Kidney (tissue), 14 donors: ENCODE measurements around the gene DDIAS. TPM values are rescaled to one million over a fixed set of nuclear protein-coding genes. Genes with fewer than 3 reads are reported as not detected.
A peak's percentile ranks its signal among the peaks of the same experiment; 100 is the strongest.

Experiments
- DNase-seq, 5 donors: peaks; one replicate each; pipeline ENCODE4 v3.0.0-alpha.2; 2013 to 2020
- FAIRE-seq: peaks from 2 replicates; lab custom pipeline; 2012; peaks lifted over from hg19 to GRCh38; lab: Jason Lieb, UNC
- H3K27ac ChIP-seq, 2 donors: one replicate each; pipeline ENCODE4 v1.7.0; 2013; ENCODE audit warnings: low read depth in 2 of 2, low read length in 2 of 2, inconsistent platforms in 1 of 2
- H3K27me3 ChIP-seq: one replicate; pipeline ENCODE4 v1.7.1; 2013; ENCODE audit warnings: low read length, inconsistent platforms; ENCODE audit not compliant: control insufficient read depth, insufficient read depth
- H3K36me3 ChIP-seq, 3 donors: one replicate each; pipeline versions ENCODE4 v1.7.0 to v1.7.1; 2013; ENCODE audit warnings: low read length in 3 of 3, control low read depth in 1 of 3, inconsistent platforms in 1 of 3; ENCODE audit not compliant: insufficient read depth in 3 of 3, control insufficient read depth in 2 of 3
- H3K4me1 ChIP-seq, 3 donors: one replicate each; pipeline versions ENCODE4 v1.7.0 to v1.7.1; 2013; ENCODE audit warnings: low read length in 3 of 3, inconsistent platforms in 1 of 3, low read depth in 1 of 3; ENCODE audit not compliant: control insufficient read depth in 2 of 3, insufficient read depth in 2 of 3
- H3K4me3 ChIP-seq, 3 donors: one replicate each; pipeline versions ENCODE4 v1.7.0 to v1.8.1; 2013; ENCODE audit warnings: low read length in 3 of 3, control low read depth in 1 of 3, inconsistent platforms in 1 of 3
- H3K9ac ChIP-seq, 3 donors: one replicate each; pipeline versions ENCODE4 v1.7.0 to v1.7.1; 2013; ENCODE audit warnings: low read length in 3 of 3, control low read depth in 1 of 3, inconsistent platforms in 1 of 3
- H3K9me3 ChIP-seq, 3 donors: one replicate each; pipeline versions ENCODE4 v1.7.0 to v1.7.1; 2013; ENCODE audit warnings: low read length in 3 of 3, control low read depth in 1 of 3, inconsistent platforms in 1 of 3; ENCODE audit not compliant: control insufficient read depth in 2 of 3, insufficient read depth in 1 of 3
- intact Hi-C: fragments of 100-400 bp; cut with DNase I; formaldehyde crosslinking; loops from one replicate; pipeline ENCODE4 v1.11.1; 2022
- polyA plus RNA-seq: library from polyadenylated mRNA; stranded (reverse); fragments of 350-450 nt; fragmentation: Illumina TruSeq; extraction: RNeasy Lipid Tissue Mini Kit (QIAGEN cat#74804); gene quantifications from one replicate; pipeline ENCODE4 v1.2.3, GENCODE V29; 2014; ENCODE audit warnings: low read depth, low replicate concordance; ENCODE audit not compliant: insufficient read depth
- total RNA-seq: library from RNA; stranded (reverse); fragmentation: NEBNext Ultra II Directional; extraction: Animal tissue kit (Norgen Biotek cat#: 25700); gene quantifications from one replicate; pipeline ENCODE4 v1.2.1, GENCODE V29; 2021
- TF ChIP-seq, protein P1 (sequence below): IDR thresholded peaks from 3 replicates; pipeline ENCODE4 v1.5.1; 2012; ENCODE audit warnings: mild to moderate bottlenecking, moderate library complexity, borderline replicate concordance; ENCODE audit not compliant: insufficient read depth; ENCODE audit errors: extremely low read depth
- donor health status: control.
- donor health status: control.
- donor health status: control.
- donor health status: control.
- donor health status: control.
- donor health status: DM: yes; HTN: yes; CAD: no.
- donor health status: Normal renal cell carcinoma (clear cell type).

The DDIAS gene
- total and polyA plus RNA-seq, 2 donors from 2014 or later: 0.19 to 1.4 TPM

GRCh38 chr11:82859750-82860149, 41.8 kb upstream of the DDIAS start:
- FAIRE-seq: no peak
- TF ChIP-seq, protein P1, sequence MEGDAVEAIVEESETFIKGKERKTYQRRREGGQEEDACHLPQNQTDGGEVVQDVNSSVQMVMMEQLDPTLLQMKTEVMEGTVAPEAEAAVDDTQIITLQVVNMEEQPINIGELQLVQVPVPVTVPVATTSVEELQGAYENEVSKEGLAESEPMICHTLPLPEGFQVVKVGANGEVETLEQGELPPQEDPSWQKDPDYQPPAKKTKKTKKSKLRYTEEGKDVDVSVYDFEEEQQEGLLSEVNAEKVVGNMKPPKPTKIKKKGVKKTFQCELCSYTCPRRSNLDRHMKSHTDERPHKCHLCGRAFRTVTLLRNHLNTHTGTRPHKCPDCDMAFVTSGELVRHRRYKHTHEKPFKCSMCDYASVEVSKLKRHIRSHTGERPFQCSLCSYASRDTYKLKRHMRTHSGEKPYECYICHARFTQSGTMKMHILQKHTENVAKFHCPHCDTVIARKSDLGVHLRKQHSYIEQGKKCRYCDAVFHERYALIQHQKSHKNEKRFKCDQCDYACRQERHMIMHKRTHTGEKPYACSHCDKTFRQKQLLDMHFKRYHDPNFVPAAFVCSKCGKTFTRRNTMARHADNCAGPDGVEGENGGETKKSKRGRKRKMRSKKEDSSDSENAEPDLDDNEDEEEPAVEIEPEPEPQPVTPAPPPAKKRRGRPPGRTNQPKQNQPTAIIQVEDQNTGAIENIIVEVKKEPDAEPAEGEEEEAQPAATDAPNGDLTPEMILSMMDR: no peak

GRCh38 chr11:82862379-82862778, 39.2 kb upstream of the DDIAS start:
- Histone ChIP-seq H3K27me3 (no peaks in the 10 kb centered on the region), H3K36me3 (no peaks in the 10 kb centered on the region), H3K4me1 (peaks cover 0 to 8% (median 5%) of the 10 kb centered on the region in 3 donors), H3K9ac (no peak overlapping the region), H3K4me3 (no peak overlapping the region), H3K27ac (no peak overlapping the region), H3K9me3 (no peaks in the 10 kb centered on the region)
- intact Hi-C loops: no loop called here
- TF ChIP-seq, protein P1: no peak
- no peak for DNase-seq
- no peak for FAIRE-seq

More at GRCh38 chr11:82859750-82860149, 41.8 kb upstream of the DDIAS start:
- Histone ChIP-seq H3K9me3 (no peaks in the 10 kb centered on the region), H3K27me3 (no peaks in the 10 kb centered on the region), H3K4me1 (peaks cover 0 to 4% (median 3%) of the 10 kb centered on the region in 3 donors), H3K9ac (no peak overlapping the region), H3K36me3 (no peaks in the 10 kb centered on the region), H3K27ac (no peak overlapping the region), H3K4me3 (no peak overlapping the region)
- intact Hi-C loops: loop anchor here (10.0 kb wide), 1 partner anchor 135 kb away; no protein-coding TSS in a partner anchor
- DNase-seq: no peak

- Histone ChIP-seq H3K27me3 (no peaks in the 10 kb centered on the region), H3K36me3 (no peaks in the 10 kb centered on the region), H3K4me1 (peaks cover 0 to 9% (median 5%) of the 10 kb centered on the region in 3 donors), H3K27ac (no peak overlapping the region), H3K4me3 (no peak overlapping the region), H3K9me3 (no peaks in the 10 kb centered on the region), H3K9ac (no peak overlapping the region)
- intact Hi-C loops: no loop called here
- no peak for DNase-seq
- no peak for FAIRE-seq
- TF ChIP-seq, protein P1: no peak
These were observed 38.3 kb upstream of the DDIAS start for GRCh38 chr11:82863209-82863608.

DNA sequence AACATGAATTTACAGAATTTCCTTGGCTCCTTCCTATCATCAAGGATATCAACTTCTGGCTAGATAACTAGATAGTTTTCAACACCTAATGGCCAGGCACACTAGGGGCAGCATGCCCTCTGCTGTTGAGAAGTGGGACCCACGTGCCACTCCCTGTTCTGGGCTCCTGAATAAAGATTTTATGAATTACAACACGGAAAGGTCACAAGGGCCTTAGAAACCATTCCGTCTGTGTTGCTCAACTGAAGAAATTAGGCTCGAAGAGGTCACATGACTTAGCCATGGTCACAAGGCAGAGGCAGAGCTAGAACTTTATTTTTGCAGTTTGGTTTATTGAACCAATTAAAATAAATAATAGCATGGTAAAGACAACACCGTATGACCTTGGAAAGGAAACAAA, 37.3 kb upstream of the DDIAS start:
- intact Hi-C loops: no loop called here

More for the DNA sequence above, 37.3 kb upstream of the DDIAS start:
- H3K9ac ChIP-seq: no peak overlapping the region
- FAIRE-seq: peak; percentile 51
- no peaks in the 10 kb centered on the region for H3K36me3 ChIP-seq
- no peaks in the 10 kb centered on the region for H3K27me3 ChIP-seq
- H3K27ac ChIP-seq: no peak overlapping the region
- TF ChIP-seq, protein P1: peak; percentile 63
- no peak overlapping the region for H3K4me3 ChIP-seq
- DNase-seq: peak; percentile 48 to 73 (median 61)
- H3K4me1 ChIP-seq: peaks cover 0 to 6% (median 3%) of the 10 kb centered on the region in 3 donors
- H3K9me3 ChIP-seq: no peaks in the 10 kb centered on the region
